Epithelial cell of esophagus (primary cell): ENCODE measurements around the gene FBN3.
A peak's percentile ranks its signal among the peaks of the same experiment; 100 is the strongest.

Source experiments
- DNase-seq: peaks from one replicate; pipeline ENCODE4 v3.0.0; 2010; ENCODE audit warnings: low read depth
- H3K4me3 ChIP-seq: 2 replicates; pipeline ENCODE4 v1.5.1; 2011; ENCODE audit warnings: mild to moderate bottlenecking, low read length, control low read depth
- TF ChIP-seq, protein P1 (sequence below): IDR thresholded peaks from 2 replicates; pipeline ENCODE4 v1.5.1; 2011; ENCODE audit warnings: low read depth, mild to moderate bottlenecking, low read length, control low read depth, inconsistent platforms; ENCODE audit not compliant: insufficient read depth; ENCODE audit errors: missing control alignments

FBN3 gene

GRCh38 chr19:8056533-8056932 lies 92.9 kb downstream of the FBN3 start:
- DNase-seq, result no peak
- TF ChIP-seq, protein P1, sequence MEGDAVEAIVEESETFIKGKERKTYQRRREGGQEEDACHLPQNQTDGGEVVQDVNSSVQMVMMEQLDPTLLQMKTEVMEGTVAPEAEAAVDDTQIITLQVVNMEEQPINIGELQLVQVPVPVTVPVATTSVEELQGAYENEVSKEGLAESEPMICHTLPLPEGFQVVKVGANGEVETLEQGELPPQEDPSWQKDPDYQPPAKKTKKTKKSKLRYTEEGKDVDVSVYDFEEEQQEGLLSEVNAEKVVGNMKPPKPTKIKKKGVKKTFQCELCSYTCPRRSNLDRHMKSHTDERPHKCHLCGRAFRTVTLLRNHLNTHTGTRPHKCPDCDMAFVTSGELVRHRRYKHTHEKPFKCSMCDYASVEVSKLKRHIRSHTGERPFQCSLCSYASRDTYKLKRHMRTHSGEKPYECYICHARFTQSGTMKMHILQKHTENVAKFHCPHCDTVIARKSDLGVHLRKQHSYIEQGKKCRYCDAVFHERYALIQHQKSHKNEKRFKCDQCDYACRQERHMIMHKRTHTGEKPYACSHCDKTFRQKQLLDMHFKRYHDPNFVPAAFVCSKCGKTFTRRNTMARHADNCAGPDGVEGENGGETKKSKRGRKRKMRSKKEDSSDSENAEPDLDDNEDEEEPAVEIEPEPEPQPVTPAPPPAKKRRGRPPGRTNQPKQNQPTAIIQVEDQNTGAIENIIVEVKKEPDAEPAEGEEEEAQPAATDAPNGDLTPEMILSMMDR, result no peak
- no peak overlapping the region for H3K4me3 ChIP-seq

DNA sequence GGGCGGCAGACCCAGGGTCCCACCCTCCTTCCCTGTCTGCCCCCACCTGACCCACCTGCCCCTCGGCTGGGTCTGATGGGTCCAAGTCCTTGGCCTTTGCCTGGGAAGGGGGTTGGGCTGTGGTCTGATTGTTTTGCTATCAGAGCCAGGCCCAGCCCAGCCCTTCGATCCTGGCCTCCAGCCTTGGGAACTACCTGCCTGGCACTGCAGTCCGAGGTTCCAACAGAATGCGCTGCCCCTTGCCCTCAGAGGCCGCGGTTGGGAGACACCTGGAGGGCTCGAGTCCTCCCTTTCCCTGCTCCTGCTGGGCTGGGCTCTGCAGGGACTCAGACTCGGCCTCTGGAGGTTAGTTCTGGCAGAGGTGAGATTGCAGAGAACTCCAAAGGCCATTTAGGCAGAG lies 95.2 kb downstream of the FBN3 start:
- no peak overlapping the region for H3K4me3 ChIP-seq
- TF ChIP-seq, protein P1, result no peak
- no peak for DNase-seq

GRCh38 chr19:8052464-8052859 lies 96.9 kb downstream of the FBN3 start, which contains the start of gene CCL25:
Gene CCL25, plus strand, starts transcription at chr19:8052760. Its CDS starts 290 bp downstream, at chr19:8053050.
- no peak for DNase-seq
- H3K4me3 ChIP-seq, result no peak within 1 kb of the TSS
- TF ChIP-seq, protein P1, result no peak

DNA sequence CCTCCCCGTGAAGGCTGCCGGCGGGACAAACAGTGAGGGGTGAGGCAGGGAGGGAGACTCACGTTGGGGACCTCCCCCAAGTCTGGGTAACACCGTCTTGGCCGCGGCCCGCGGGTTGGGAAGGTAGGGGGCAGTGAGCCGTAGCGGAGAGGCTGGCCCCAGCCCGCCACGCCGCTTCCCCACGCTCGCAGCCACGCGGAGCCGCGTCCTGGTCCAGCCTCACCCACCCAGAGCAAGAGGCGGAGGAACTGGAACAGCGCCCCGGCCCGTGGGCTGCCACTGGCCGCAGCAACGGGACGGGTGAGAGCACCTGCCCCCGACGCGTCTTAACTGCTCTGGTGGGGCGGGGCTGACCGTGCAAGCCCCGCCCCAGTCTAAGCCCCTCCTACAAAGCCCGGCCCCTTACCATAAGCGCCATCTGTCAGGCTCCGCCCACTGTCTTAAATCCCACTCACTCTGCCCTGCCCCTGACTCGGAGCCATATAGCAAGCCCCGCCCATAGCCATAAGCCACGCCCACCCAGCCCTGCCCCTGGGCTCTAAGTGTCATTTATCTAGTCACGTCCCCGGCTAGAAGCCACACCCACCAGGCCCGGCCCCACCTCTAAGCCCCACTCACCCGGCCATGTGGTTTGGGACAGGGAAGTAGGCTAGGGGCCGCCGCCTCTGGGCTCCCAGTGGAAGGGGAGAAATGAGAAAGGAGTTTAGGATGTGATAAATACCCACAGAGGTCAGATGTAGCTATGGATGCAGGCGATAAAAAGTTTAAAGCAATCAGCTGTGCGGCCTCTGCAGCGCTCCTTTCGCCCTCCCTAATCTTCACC lies 98.9 kb downstream of the FBN3 start:
- no peak overlapping the region for H3K4me3 ChIP-seq
- TF ChIP-seq, protein P1, result no peak
- DNase-seq, result peak; percentile 36

GRCh38 chr19:8046569-8047165 lies 102.7 kb downstream of the FBN3 start:
- no peak for DNase-seq
- TF ChIP-seq, protein P1, result no peak
- H3K4me3 ChIP-seq, result no peak overlapping the region

DNA sequence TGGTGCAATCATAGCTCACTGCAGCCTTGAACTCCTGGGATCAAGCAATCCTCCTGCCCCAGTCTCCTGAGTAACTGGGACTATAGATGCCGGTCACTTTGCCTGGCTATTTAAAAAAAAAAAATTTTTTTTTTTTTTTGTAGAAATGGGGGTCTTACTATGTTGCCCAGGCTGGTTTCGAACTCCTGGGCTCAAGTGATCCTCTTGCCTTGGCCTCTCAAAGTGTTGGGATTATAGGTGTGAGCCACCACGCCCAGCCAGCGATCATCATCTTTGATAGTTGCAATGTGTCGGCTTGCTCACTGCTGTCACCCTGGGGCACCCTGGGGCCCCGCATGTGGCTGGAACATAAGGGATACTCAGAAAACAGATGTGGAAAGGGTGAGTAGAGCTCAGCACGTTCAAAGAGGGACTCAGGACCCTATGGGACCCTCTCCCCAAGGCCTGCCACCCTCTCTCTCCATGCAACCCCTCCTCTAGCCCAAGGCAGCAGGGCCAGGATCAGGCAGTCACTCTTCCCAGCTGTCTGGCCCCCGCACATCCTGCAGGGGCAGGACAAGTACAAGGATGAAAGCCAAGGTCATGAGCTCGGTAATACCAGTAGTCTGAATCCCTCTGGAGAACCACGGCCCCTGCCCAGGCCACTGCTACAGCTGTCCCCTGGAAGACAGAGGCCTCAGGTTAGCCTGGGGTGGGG lies 103.4 kb downstream of the FBN3 start:
- no peak for DNase-seq
- H3K4me3 ChIP-seq, result no peak overlapping the region
- TF ChIP-seq, protein P1, result no peak
